ENCODE results near the gene COQ10B.
"Not testable (repeated sequence)": the region's sequence is repeated elsewhere in the genome, so short reads cannot be mapped to it uniquely, and the experiment has no call there.

Gene COQ10B

GRCh38 chr2:197452754-197453122 is 614 bp upstream of the COQ10B start:
- no peak for DNase-seq

- no peak for DNase-seq
These were observed 604 bp downstream of the COQ10B start for GRCh38 chr2:197453914-197454398.

- DNase-seq, result no peak
These were observed 1.6 kb downstream of the COQ10B start for GRCh38 chr2:197454923-197455322.

GRCh38 chr2:197455428-197455827 is 2.1 kb downstream of the COQ10B start:
- DNase-seq, result no peak

- no peak for DNase-seq
These were observed 7.3 kb downstream of the COQ10B start for GRCh38 chr2:197460649-197461048.

- no peak for DNase-seq
These were observed 7.7 kb downstream of the COQ10B start for GRCh38 chr2:197461057-197461456.

- no peak for DNase-seq
These were observed 10.8 kb downstream of the COQ10B start for GRCh38 chr2:197464175-197464574.

- no peak for DNase-seq
These were observed 18.8 kb downstream of the COQ10B start for GRCh38 chr2:197472166-197472565.

- DNase-seq, result no peak
These were observed 24.4 kb downstream of the COQ10B start for GRCh38 chr2:197477797-197478196.

GRCh38 chr2:197480165-197481036 is 27.0 kb downstream of the COQ10B start:
- DNase-seq, result no peak

GRCh38 chr2:197484248-197484647 is 30.9 kb downstream of the COQ10B start:
- DNase-seq, result not testable (repeated sequence)

GRCh38 chr2:197486175-197486574 is 32.8 kb downstream of the COQ10B start:
- no peak for DNase-seq

GRCh38 chr2:197487385-197487784 is 34.0 kb downstream of the COQ10B start:
- no peak for DNase-seq

GRCh38 chr2:197495433-197496134 is 42.2 kb downstream of the COQ10B start:
- no peak for DNase-seq

- no peak for DNase-seq
These were observed 43.3 kb downstream of the COQ10B start for GRCh38 chr2:197496695-197497094.

GRCh38 chr2:197497326-197497725 is 44.0 kb downstream of the COQ10B start:
- DNase-seq, result no peak

GRCh38 chr2:197498235-197498936 is 45.0 kb downstream of the COQ10B start:
- DNase-seq, result no peak

GRCh38 chr2:197498937-197499593 is 45.7 kb downstream of the COQ10B start:
- DNase-seq, result no peak

GRCh38 chr2:197499594-197500502 is 46.5 kb downstream of the COQ10B start, which contains the start of the genes HSPD1 and HSPE1:
Gene HSPD1, minus strand, starts transcription at chr2:197499840. Its CDS starts 992 bp downstream, at chr2:197498848.
Gene HSPE1, plus strand, starts transcription at chr2:197500379. Its CDS starts 58 bp downstream, at chr2:197500437.
- DNase-seq, result peak; percentile 62

GRCh38 chr2:197500503-197501131 is 47.3 kb downstream of the COQ10B start:
- no peak for DNase-seq

- DNase-seq, result no peak
These were observed 48.8 kb downstream of the COQ10B start for GRCh38 chr2:197502201-197502600.

Measured in NCI-H187 treated with DMSO at 0.1 percent for 48 hours (cell line).